DOHH2 (cell line): ENCODE data around the gene QKI.

ENCODE experiments used
- H3F3A ChIP-seq: fragments of 200-600 bp; sonication (generic), shearing (Covaris generic); 2 replicates; pipeline ENCODE4 v1.6.0; 2016; ENCODE audit warnings: antibody characterized with exemption, mild to moderate bottlenecking; ENCODE audit not compliant: control insufficient read depth, insufficient read depth
- H3K27ac ChIP-seq: fragments of 200-600 bp; sonication (generic); 2 replicates; pipeline ENCODE4 v1.5.1; 2014; ENCODE audit warnings: low read depth, mild to moderate bottlenecking, low read length, moderate library complexity
- H3K27me3 ChIP-seq: fragments of 200-600 bp; sonication (generic); 2 replicates; pipeline ENCODE4 v1.6.1; 2014; ENCODE audit warnings: mild to moderate bottlenecking, low read length, mixed read lengths; ENCODE audit not compliant: control insufficient read depth
- H3K36me3 ChIP-seq: fragments of 200-600 bp; sonication (generic); 2 replicates; pipeline ENCODE4 v1.6.1; 2014; ENCODE audit warnings: mild to moderate bottlenecking, low read length, moderate library complexity, mixed read lengths; ENCODE audit not compliant: control insufficient read depth
- H3K4me1 ChIP-seq: fragments of 200-600 bp; sonication (generic); 2 replicates; pipeline ENCODE4 v1.6.1; 2014; ENCODE audit warnings: mild to moderate bottlenecking, low read length, mixed read lengths; ENCODE audit not compliant: control insufficient read depth
- H3K4me2 ChIP-seq: fragments of 200-600 bp; sonication (generic); 2 replicates; pipeline ENCODE4 v1.6.0; 2014; ENCODE audit warnings: mild to moderate bottlenecking, low read length, moderate library complexity
- H3K4me3 ChIP-seq: fragments of 200-600 bp; sonication (generic); 2 replicates; pipeline ENCODE4 v1.5.1; 2014; ENCODE audit warnings: mild to moderate bottlenecking, low read length, mixed read lengths
- H3K79me2 ChIP-seq: fragments of 200-600 bp; sonication (generic); 2 replicates; pipeline ENCODE4 v1.6.1; 2014; ENCODE audit warnings: mild to moderate bottlenecking, low read length, mixed read lengths; ENCODE audit not compliant: control insufficient read depth
- H3K9me2 ChIP-seq: fragments of 200-600 bp; sonication (generic); replicated peaks from 2 replicates; pipeline ENCODE4 v1.6.1; 2014; ENCODE audit warnings: mild to moderate bottlenecking, low read length, mixed read lengths; ENCODE audit not compliant: control insufficient read depth
- H3K9me3 ChIP-seq: fragments of 200-600 bp; sonication (generic); 2 replicates; pipeline ENCODE4 v1.6.1; 2014; ENCODE audit warnings: antibody characterized with exemption, low read length, mixed read lengths; ENCODE audit not compliant: control insufficient read depth, insufficient read depth
- H4K20me1 ChIP-seq: fragments of 200-600 bp; sonication (generic); 2 replicates; pipeline ENCODE4 v1.6.0; 2014; ENCODE audit warnings: low read depth, mild to moderate bottlenecking, antibody characterized with exemption, low read length, moderate library complexity; ENCODE audit not compliant: control insufficient read depth, insufficient read depth
- EZH2phosphoT487 ChIP-seq: fragments of 200-600 bp; sonication (generic); IDR thresholded peaks from 2 replicates; pipeline ENCODE4 v1.6.1; 2017; ENCODE audit warnings: borderline replicate concordance, mild to moderate bottlenecking, antibody characterized with exemption, low read length, moderate library complexity, mixed read lengths
- TF ChIP-seq, protein P1 (sequence below): fragments of 200-600 bp; sonication (generic); IDR thresholded peaks from one replicate; pipeline ENCODE4 v1.5.1; 2014; ENCODE audit warnings: antibody characterized with exemption, mild to moderate bottlenecking, low read depth, low read length; ENCODE audit not compliant: poor library complexity, severe bottlenecking

Gene QKI

GRCh38 chr6:163455552-163455951, 41.0 kb downstream of the QKI start:
- no peaks in the 10 kb centered on the region for H3K9me2 ChIP-seq
- H3K79me2 ChIP-seq = peaks cover 99% of the 10 kb centered on the region
- H3K4me3 ChIP-seq = no peak overlapping the region
- no peak overlapping the region for H3K4me2 ChIP-seq
- no peaks in the 10 kb centered on the region for H3K9me3 ChIP-seq
- 0 out of 2 replicates have a peak, but pooled peaks cover 4% of the 10 kb centered on the region for H4K20me1 ChIP-seq
- no peak overlapping the region for H3K27ac ChIP-seq
- peaks cover 40% of the 10 kb centered on the region for H3K36me3 ChIP-seq
- 0 out of 2 replicates have a peak, but pooled peaks cover 3% of the 10 kb centered on the region for H3K4me1 ChIP-seq
- no peaks in the 10 kb centered on the region for H3F3A ChIP-seq
- TF ChIP-seq, protein P1, sequence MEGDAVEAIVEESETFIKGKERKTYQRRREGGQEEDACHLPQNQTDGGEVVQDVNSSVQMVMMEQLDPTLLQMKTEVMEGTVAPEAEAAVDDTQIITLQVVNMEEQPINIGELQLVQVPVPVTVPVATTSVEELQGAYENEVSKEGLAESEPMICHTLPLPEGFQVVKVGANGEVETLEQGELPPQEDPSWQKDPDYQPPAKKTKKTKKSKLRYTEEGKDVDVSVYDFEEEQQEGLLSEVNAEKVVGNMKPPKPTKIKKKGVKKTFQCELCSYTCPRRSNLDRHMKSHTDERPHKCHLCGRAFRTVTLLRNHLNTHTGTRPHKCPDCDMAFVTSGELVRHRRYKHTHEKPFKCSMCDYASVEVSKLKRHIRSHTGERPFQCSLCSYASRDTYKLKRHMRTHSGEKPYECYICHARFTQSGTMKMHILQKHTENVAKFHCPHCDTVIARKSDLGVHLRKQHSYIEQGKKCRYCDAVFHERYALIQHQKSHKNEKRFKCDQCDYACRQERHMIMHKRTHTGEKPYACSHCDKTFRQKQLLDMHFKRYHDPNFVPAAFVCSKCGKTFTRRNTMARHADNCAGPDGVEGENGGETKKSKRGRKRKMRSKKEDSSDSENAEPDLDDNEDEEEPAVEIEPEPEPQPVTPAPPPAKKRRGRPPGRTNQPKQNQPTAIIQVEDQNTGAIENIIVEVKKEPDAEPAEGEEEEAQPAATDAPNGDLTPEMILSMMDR = no peak
- no peak for TF ChIP-seq EZH2phosphoT487
- H3K27me3 ChIP-seq = no peaks in the 10 kb centered on the region

GRCh38 chr6:163457637-163458561, 43.4 kb downstream of the QKI start:
- Histone ChIP-seq H3K27me3 (no peaks in the 10 kb centered on the region), H3K9me2 (no peaks in the 10 kb centered on the region), H3K4me2 (no peak overlapping the region), H3K36me3 (peaks cover 48% of the 10 kb centered on the region), H3K9me3 (no peaks in the 10 kb centered on the region), H3K4me1 (0 out of 2 replicates have a peak, but pooled peaks cover 3% of the 10 kb centered on the region), H3F3A (no peaks in the 10 kb centered on the region), H4K20me1 (no peaks in the 10 kb centered on the region), H3K27ac (no peak overlapping the region), H3K4me3 (no peak overlapping the region), H3K79me2 (peaks cover 97% of the 10 kb centered on the region)
- TF ChIP-seq EZH2phosphoT487 = no peak
- TF ChIP-seq, protein P1 = no peak

DNA sequence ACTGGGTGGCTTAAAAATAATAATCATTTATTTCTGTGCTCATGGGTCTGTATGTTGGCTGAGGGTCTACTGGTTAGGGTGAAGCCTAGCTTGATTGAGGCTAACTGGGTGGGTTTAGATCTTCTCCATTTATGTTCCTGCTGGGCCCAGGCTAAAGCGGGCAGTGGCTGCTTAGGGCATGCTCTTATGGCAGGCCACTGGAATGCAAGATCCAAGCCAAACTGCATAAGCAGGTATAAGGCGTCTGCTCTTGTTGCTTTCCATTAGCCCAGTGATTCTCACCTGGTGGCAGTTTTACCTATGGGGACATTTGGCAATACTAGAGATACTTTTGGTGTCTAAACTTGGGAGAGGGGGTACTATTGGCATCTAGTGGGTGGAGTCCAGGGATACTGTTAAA, 44.5 kb downstream of the QKI start:
- Histone ChIP-seq H3K4me1 (0 out of 2 replicates have a peak, but pooled peaks cover 3% of the 10 kb centered on the region), H3F3A (no peaks in the 10 kb centered on the region), H3K27ac (no peak overlapping the region), H3K4me3 (no peak overlapping the region), H3K4me2 (no peak overlapping the region), H3K9me2 (no peaks in the 10 kb centered on the region), H3K9me3 (no peaks in the 10 kb centered on the region), H4K20me1 (no peaks in the 10 kb centered on the region), H3K79me2 (peaks cover 96% of the 10 kb centered on the region), H3K27me3 (no peaks in the 10 kb centered on the region), H3K36me3 (peaks cover 57% of the 10 kb centered on the region)
- TF ChIP-seq, protein P1 = no peak
- no peak for TF ChIP-seq EZH2phosphoT487
